ENCODE measurements around the gene LMO1.

DNA sequence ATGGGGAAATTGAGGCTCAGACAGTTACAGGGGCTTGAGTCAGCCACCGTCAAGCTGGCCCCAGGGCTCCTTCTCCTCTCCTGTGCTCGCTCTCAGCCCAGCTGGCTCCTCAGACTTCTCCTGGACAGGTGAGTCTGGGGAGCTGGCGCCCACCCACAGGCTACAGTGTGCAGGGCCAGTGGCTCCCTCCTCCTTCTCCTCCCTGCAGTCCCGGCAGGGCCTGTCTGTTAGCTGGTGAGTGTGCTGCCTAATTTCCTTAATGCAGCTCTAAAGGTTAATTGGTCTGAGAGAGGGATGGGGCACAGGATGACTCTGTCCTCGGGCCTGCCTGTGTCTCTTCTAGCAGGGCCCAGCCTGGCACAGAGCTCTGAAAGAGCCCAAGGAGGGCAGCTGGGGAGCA, 31.7 kb downstream of the LMO1 start:
- TF ChIP-seq, protein P1, sequence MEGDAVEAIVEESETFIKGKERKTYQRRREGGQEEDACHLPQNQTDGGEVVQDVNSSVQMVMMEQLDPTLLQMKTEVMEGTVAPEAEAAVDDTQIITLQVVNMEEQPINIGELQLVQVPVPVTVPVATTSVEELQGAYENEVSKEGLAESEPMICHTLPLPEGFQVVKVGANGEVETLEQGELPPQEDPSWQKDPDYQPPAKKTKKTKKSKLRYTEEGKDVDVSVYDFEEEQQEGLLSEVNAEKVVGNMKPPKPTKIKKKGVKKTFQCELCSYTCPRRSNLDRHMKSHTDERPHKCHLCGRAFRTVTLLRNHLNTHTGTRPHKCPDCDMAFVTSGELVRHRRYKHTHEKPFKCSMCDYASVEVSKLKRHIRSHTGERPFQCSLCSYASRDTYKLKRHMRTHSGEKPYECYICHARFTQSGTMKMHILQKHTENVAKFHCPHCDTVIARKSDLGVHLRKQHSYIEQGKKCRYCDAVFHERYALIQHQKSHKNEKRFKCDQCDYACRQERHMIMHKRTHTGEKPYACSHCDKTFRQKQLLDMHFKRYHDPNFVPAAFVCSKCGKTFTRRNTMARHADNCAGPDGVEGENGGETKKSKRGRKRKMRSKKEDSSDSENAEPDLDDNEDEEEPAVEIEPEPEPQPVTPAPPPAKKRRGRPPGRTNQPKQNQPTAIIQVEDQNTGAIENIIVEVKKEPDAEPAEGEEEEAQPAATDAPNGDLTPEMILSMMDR (IDR thresholded peaks at IDR 0.05; ENCODE audit: low read depth, low read length, missing input control), result no peak
- TF ChIP-seq, protein P2, sequence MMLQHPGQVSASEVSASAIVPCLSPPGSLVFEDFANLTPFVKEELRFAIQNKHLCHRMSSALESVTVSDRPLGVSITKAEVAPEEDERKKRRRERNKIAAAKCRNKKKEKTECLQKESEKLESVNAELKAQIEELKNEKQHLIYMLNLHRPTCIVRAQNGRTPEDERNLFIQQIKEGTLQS (IDR thresholded peaks at IDR 0.05), result no peak
- no peak for TF ChIP-seq HNF4A (conservative IDR thresholded peaks at IDR 0.05)
- no peak for TF ChIP-seq EGR1 (IDR thresholded peaks at IDR 0.05; ENCODE audit: low read depth in 2 of 2)
- TF ChIP-seq SP1 (IDR thresholded peaks at IDR 0.05), result no peak
- no peak for TF ChIP-seq JUND (IDR thresholded peaks at IDR 0.05)
- no peak for TF ChIP-seq TAF1 (conservative IDR thresholded peaks at IDR 0.05)
- TF ChIP-seq GABPA (IDR thresholded peaks at IDR 0.05 in 1 of 2, conservative IDR thresholded peaks at IDR 0.05 in 1 of 2), result no peak
- TF ChIP-seq HNF4G (IDR thresholded peaks at IDR 0.05), result no peak
- TF ChIP-seq, protein P3, sequence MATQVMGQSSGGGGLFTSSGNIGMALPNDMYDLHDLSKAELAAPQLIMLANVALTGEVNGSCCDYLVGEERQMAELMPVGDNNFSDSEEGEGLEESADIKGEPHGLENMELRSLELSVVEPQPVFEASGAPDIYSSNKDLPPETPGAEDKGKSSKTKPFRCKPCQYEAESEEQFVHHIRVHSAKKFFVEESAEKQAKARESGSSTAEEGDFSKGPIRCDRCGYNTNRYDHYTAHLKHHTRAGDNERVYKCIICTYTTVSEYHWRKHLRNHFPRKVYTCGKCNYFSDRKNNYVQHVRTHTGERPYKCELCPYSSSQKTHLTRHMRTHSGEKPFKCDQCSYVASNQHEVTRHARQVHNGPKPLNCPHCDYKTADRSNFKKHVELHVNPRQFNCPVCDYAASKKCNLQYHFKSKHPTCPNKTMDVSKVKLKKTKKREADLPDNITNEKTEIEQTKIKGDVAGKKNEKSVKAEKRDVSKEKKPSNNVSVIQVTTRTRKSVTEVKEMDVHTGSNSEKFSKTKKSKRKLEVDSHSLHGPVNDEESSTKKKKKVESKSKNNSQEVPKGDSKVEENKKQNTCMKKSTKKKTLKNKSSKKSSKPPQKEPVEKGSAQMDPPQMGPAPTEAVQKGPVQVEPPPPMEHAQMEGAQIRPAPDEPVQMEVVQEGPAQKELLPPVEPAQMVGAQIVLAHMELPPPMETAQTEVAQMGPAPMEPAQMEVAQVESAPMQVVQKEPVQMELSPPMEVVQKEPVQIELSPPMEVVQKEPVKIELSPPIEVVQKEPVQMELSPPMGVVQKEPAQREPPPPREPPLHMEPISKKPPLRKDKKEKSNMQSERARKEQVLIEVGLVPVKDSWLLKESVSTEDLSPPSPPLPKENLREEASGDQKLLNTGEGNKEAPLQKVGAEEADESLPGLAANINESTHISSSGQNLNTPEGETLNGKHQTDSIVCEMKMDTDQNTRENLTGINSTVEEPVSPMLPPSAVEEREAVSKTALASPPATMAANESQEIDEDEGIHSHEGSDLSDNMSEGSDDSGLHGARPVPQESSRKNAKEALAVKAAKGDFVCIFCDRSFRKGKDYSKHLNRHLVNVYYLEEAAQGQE (IDR thresholded peaks at IDR 0.05), result no peak
- no peak for TF ChIP-seq NR2F2 (IDR thresholded peaks at IDR 0.05)
- TF ChIP-seq YY1 (IDR thresholded peaks at IDR 0.05), result no peak
- TF ChIP-seq RAD21 (IDR thresholded peaks at IDR 0.05), result no peak
